ENCODE measurements around the gene EPN2.

EPN2 gene

GRCh38 chr17:19381741-19382444 lies 144.7 kb downstream of the EPN2 start:
- no peak for DNase-seq (ENCODE audit: low read depth, low spot score)

DNA sequence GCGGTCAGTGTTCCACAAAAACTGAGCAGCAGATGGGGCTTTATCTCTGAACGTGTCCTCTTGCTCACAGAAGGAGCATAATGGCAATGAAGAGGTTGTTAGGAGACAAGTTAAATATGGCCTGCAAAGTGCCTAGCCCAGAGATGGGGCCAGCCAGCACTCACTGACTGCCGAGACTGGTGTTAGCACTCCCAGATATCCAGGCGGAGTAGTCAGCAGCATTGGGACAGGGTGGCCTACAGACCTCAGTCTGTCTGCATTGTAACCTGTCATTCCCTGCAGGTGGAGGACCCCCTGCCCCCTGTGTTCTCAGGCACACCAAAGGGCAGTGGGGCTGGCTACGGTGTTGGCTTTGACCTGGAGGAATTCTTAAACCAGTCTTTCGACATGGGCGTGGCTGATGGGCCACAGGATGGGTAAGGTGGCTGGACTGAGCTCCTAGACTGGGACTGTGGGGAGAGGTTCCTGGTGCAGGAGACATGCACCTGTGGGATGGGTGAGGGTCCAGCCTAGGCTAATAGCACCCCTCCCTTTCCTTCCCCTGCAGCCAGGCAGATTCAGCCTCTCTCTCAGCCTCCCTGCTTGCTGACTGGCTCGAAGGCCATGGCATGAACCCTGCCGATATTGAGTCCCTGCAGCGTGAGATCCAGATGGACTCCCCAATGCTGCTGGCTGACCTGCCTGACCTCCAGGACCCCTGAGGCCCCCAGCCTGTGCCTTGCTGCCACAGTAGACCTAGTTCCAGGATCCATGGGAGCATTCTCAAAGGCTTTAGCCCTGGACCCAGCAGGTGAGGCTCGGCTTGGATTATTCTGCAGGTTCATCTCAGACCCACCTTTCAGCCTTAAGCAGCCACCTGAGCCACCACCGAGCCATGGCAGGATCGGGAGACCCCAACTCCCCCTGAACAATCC lies 145.6 kb downstream of the EPN2 start:
- DNase-seq (ENCODE audit: low read depth, low spot score) = no peak

DNA sequence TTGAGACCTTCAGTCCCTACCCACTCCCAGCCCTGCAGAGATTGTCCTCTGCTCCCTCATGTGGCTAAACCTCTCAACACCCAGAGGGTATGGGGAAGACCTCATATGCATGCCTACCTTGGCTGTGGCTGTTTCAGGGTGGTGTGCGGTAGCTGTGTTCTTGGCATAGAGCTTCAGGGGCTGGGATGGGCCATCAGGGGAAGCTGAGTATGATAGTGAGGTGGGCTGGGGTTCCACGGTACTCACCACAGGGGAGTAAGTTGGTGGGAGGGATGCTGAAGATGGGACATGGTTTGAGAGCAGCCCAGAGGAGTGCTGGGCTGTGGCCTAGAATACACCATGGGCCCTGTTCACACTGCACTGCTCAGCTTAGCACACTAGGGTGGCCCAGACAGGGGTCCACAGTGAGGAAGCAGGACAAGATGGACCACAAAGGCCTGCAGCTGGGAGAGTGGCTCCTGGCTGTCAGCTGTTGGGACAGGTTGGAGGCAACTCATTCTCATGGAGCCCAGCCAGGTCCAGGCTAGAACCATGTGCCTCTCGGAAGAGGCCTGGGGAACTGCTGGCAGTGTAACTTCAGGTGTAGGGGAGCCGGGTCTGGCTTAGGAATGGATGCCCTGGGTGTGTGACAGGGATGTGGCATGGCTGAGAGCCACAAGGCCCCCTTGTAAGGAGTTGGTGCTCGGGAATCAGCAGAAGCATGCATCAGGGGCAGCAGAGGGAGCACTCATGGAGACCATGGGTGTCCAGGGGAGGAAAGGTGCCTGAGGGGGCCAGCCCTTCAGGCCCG lies 146.7 kb downstream of the EPN2 start:
- DNase-seq (ENCODE audit: low read depth, low spot score) = no peak

DNA sequence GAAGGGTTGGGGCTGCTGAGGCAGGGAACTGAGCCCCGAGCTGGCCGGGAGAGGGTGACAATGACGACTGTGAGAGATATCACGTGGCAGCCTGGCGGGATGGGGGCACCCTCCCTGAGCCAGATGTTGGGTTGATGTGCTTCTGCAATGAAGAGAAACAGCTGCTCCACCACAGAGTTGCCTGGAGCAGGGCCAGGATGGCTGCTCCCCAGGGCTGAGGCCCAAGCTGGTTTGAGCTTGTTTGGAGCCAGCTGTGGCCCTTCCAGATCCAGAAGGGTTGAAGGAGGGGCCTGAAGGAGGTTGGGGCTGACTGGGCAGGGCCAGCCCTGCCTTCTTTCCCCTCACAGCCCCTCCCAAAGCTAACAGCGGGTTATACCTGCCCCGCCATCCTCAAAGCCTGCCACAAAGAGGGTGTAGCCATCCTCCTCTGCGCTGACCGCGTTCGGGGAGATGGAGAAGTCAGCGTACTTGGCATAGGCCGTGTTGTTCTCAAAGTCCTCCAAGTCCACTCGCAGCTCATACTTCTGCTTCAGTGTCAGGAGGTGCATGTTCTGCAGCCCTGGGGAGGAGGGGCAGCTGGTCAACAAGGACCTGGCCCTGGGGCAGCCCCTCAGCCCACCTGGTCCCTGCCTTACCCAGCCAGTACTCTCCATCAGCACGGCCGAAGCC lies 147.7 kb downstream of the EPN2 start:
- DNase-seq (ENCODE audit: low read depth, low spot score) = no peak

DNA sequence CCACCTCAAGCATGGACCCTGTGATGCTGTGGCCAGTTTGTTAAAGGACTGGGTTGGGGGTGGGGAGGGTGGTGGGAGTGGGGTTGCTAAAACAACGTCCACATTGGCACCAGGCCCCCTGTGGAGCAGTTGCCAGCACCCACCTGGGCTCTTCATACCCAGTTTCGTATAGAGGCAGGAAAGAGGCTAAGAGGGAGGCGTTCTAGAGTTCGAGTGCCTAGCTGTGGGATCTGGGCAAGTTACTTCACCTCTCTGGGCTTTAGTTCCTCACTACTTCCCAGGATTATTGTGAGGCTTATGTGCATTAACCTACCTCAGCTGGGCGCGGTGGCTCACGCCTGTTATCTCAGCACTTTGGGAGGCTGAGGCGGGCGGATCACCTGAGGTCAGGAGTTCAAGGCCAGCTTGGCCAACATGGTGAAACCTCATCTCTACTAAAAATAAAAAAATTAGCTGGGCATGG lies 148.4 kb downstream of the EPN2 start:
- no peak for DNase-seq (ENCODE audit: low read depth, low spot score)
